K562 (cell line): ENCODE measurements around the gene ZNF615. TPM values are rescaled to one million over a fixed set of nuclear protein-coding genes. Genes with fewer than 3 reads are reported as not detected.
A peak's percentile ranks its signal among the peaks of the same experiment; 100 is the strongest.

Source experiments
- ATF4 ChIP-seq: fragments of 450-650 bp; formaldehyde crosslinking; IDR thresholded peaks from 2 replicates; pipeline ENCODE4 v1.4.0; 2022; ENCODE audit warnings: mild to moderate bottlenecking, moderate library complexity
- BACH1 ChIP-seq: fragments of 200-800 bp; sonication (Bioruptor generic); IDR thresholded peaks from 2 replicates; pipeline ENCODE4 v1.6.1; 2016; ENCODE audit warnings: missing genetic modification characterization, missing compliant biosample characterization
- CSDE1 ChIP-seq, 2 experiments: fragments of 450-650 bp; IDR thresholded peaks; 2 replicates each; pipeline ENCODE4 v1.6.1; 2016; ENCODE audit warnings: mild to moderate bottlenecking in 1 of 2
- CXXC5 ChIP-seq: fragments of 250-450 bp; sonication (Bioruptor Pico); IDR thresholded peaks from 2 replicates; pipeline ENCODE4 v1.8.0; 2022; ENCODE audit warnings: inconsistent platforms, mild to moderate bottlenecking, moderate library complexity
- FOXP4 ChIP-seq: sonication (generic); formaldehyde crosslinking; IDR thresholded peaks from 2 replicates; pipeline ENCODE4 v1.8.0; 2022; ENCODE audit warnings: mild to moderate bottlenecking, missing genetic modification reagents, borderline replicate concordance
- GABPB1 ChIP-seq: sonication (generic); formaldehyde crosslinking; IDR thresholded peaks from 2 replicates; pipeline ENCODE4 v1.8.0; 2022; ENCODE audit warnings: mild to moderate bottlenecking, missing genetic modification reagents
- MTA1 ChIP-seq: fragments of 450-650 bp; IDR thresholded peaks from 2 replicates; pipeline ENCODE4 v1.6.1; 2017; ENCODE audit warnings: borderline replicate concordance
- MTA3 ChIP-seq: fragments of 450-650 bp; formaldehyde crosslinking; IDR thresholded peaks from 2 replicates; pipeline ENCODE4 v1.6.1; 2017; ENCODE audit warnings: mild to moderate bottlenecking, borderline replicate concordance
- NFRKB ChIP-seq: fragments of 450-650 bp; IDR thresholded peaks from 2 replicates; pipeline ENCODE4 v1.6.1; 2016; ENCODE audit warnings: low read depth
- NR2F6 ChIP-seq: fragments of 450-650 bp; formaldehyde crosslinking; IDR thresholded peaks from 2 replicates; pipeline ENCODE4 v1.4.0; 2020; ENCODE audit warnings: mild to moderate bottlenecking
- NRF1 ChIP-seq, 2 experiments: fragments of 450-650 bp; IDR thresholded peaks in 1 of 2; conservative IDR thresholded peaks in 1 of 2; 2 replicates each; pipeline ENCODE4 v1.6.1; 2014; ENCODE audit warnings: mild to moderate bottlenecking in 2 of 2
- POLR2A ChIP-seq: fragments of 450-650 bp; conservative IDR thresholded peaks from 2 replicates; pipeline ENCODE4 v1.6.1; 2016
- RFX5 ChIP-seq: IDR thresholded peaks from 2 replicates; pipeline ENCODE4 v1.6.1; 2011; ENCODE audit warnings: low read depth, mild to moderate bottlenecking, improper control_type of control experiment, low read length
- SMARCA4 ChIP-seq: fragments of 450-650 bp; IDR thresholded peaks from 2 replicates; pipeline ENCODE4 v1.6.1; 2016
- SRSF3 ChIP-seq: fragments of 200-400 bp; formaldehyde crosslinking; IDR thresholded peaks from 2 replicates; pipeline ENCODE4 v1.6.1; 2016; ENCODE audit warnings: mild to moderate bottlenecking, low read length, moderate library complexity; ENCODE audit not compliant: insufficient read depth
- TFAP4 ChIP-seq: sonication (generic); formaldehyde crosslinking; IDR thresholded peaks from 2 replicates; pipeline ENCODE4 v1.8.0; 2022; ENCODE audit warnings: missing genetic modification reagents, mild to moderate bottlenecking, moderate library complexity, borderline replicate concordance
- ZBTB49 ChIP-seq: sonication (generic); formaldehyde crosslinking; IDR thresholded peaks from 2 replicates; pipeline ENCODE4 v1.8.0; 2022; ENCODE audit warnings: missing genetic modification reagents, mild to moderate bottlenecking, borderline replicate concordance
- ZNF174 ChIP-seq: fragments of 250-450 bp; sonication (Bioruptor Pico); IDR thresholded peaks from 2 replicates; pipeline ENCODE4 v1.4.0; 2020; ENCODE audit warnings: mild to moderate bottlenecking
- ZNF644 ChIP-seq: fragments of 200-800 bp; sonication (Bioruptor generic); IDR thresholded peaks from 2 replicates; pipeline ENCODE4 v1.6.1; 2016; ENCODE audit warnings: low read depth, missing genetic modification characterization, missing compliant biosample characterization
- polyA plus RNA-seq, 8 experiments: library from polyadenylated mRNA; depleted of rRNA in 4 of 8; stranded (reverse) in 5 of 8; unstranded in 3 of 8; fragments of >200 nt; fragmentation: Nextera tagmentation in 2 of 8; fragmentation: Illumina TruSeq in 1 of 8; extraction: Ambion mirVana in 2 of 8; extraction: Trizol in 1 of 8; gene quantifications; 2 replicates each; pipeline versions ENCODE4 v1.2.1 to v1.2.3, GENCODE V29; 2011 to 2014; ENCODE audit warnings: inconsistent platforms in 1 of 8, missing spikeins in 1 of 8
- total RNA-seq, 7 experiments: library from RNA; depleted of rRNA in 6 of 7; stranded (reverse); fragments of >200 nt in 6 of 7; fragmentation: Illumina TruSeq in 2 of 7; extraction: Trizol in 2 of 7; gene quantifications; 2 replicates each; pipeline versions ENCODE4 v1.2.1 to v1.2.3, GENCODE V29; 2011 to 2021; ENCODE audit warnings: low replicate concordance in 1 of 7

The ZNF615 gene
- total and polyA plus RNA-seq, 9 of the 15 experiments (the other 6 are each of a cell fraction or from before 2014, with no cell fraction given): 1.2 to 4.4 (median 2.7) TPM

- TF ChIP-seq FOXP4 (CRISPR knock-in tag) (no peak), SMARCA4 (no peak), MTA3 (peak; percentile 75; the same call in 1 of the 2 replicates), CXXC5 (CRISPR knock-in tag) (peak; percentile 68), BACH1 (tag) (peak; percentile 55; the same call in 1 of the 2 replicates), ZNF644 (tag) (peak; percentile 88), RFX5 (no peak), ATF4 (CRISPR knock-in tag) (0 out of 2 replicates have a peak, but pooled peaks have one; percentile 20), SRSF3 (no peak), GABPB1 (CRISPR knock-in tag) (peak; percentile 44; the same call in 1 of the 2 replicates), TFAP4 (CRISPR knock-in tag) (peak; percentile 38; the same call in 1 of the 2 replicates), NRF1 (conservative IDR thresholded peaks at IDR 0.05 in 1 of 2, IDR thresholded peaks at IDR 0.05 in 1 of 2) (peak; percentile 85 to 88), CSDE1 (IDR thresholded peaks at IDR 0.05) (peak in 1 of 2 experiments; percentile 96; a peak in 2 of 4 replicates), MTA1 (peak; percentile 15; the same call in 1 of the 2 replicates), POLR2A (peak; percentile 60), ZNF174 (CRISPR knock-in tag) (no peak), NFRKB (no peak), ZBTB49 (no peak), NR2F6 (no peak)
These were observed at the start of gene ZNF615 (continued) for GRCh38 chr19:52007806-52008557.
